ENCODE results near the gene APBB1. TPM values are rescaled to one million over a fixed set of nuclear protein-coding genes. Genes with fewer than 3 reads are reported as not detected.

The APBB1 gene
- polyA plus RNA-seq, 1 donor from 2014 or later = 283 TPM

- Histone ChIP-seq H3K4me3 (ENCODE audit: low read length) (peak within 1 kb of the TSS; percentile 77), H3K27me3 (ENCODE audit: insufficient read depth, low read depth, low read length) (no peaks in the 10 kb centered on the region), H3K9me3 (ENCODE audit: low read length) (no peaks in the 10 kb centered on the region), H3K79me2 (replicated peaks; ENCODE audit: insufficient read depth, low read length) (peaks cover 7% of the 10 kb centered on the region), H3K36me3 (ENCODE audit: insufficient read depth, low read length) (no peaks in the 10 kb centered on the region), H3K9me2 (ENCODE audit: insufficient read depth, low read length) (no peaks in the 10 kb centered on the region), H4K20me1 (ENCODE audit: insufficient read depth) (no peaks in the 10 kb centered on the region), H3K27ac (ENCODE audit: low read length) (peak within 1 kb of the TSS; percentile 90), H3F3A (ENCODE audit: insufficient read depth, low read length, poor library complexity, severe bottlenecking) (no peaks in the 10 kb centered on the region), H2AFZ (ENCODE audit: low read depth, low read length) (peak within 1 kb of the TSS; percentile 57), H3K4me2 (ENCODE audit: low read length) (peak within 1 kb of the TSS; percentile 69), H3K9ac (ENCODE audit: low read length) (peak within 1 kb of the TSS; percentile 93)
- peak; percentile 88 for TF ChIP-seq MXI1 (conservative IDR thresholded peaks at IDR 0.05; ENCODE audit: poor library complexity, severe bottlenecking)
- TF ChIP-seq SMC3 (conservative IDR thresholded peaks at IDR 0.05; ENCODE audit: poor library complexity) = peak; percentile 30
- TF ChIP-seq POLR2AphosphoS5 (IDR thresholded peaks at IDR 0.05) = peak; percentile 85
- TF ChIP-seq, protein P1, sequence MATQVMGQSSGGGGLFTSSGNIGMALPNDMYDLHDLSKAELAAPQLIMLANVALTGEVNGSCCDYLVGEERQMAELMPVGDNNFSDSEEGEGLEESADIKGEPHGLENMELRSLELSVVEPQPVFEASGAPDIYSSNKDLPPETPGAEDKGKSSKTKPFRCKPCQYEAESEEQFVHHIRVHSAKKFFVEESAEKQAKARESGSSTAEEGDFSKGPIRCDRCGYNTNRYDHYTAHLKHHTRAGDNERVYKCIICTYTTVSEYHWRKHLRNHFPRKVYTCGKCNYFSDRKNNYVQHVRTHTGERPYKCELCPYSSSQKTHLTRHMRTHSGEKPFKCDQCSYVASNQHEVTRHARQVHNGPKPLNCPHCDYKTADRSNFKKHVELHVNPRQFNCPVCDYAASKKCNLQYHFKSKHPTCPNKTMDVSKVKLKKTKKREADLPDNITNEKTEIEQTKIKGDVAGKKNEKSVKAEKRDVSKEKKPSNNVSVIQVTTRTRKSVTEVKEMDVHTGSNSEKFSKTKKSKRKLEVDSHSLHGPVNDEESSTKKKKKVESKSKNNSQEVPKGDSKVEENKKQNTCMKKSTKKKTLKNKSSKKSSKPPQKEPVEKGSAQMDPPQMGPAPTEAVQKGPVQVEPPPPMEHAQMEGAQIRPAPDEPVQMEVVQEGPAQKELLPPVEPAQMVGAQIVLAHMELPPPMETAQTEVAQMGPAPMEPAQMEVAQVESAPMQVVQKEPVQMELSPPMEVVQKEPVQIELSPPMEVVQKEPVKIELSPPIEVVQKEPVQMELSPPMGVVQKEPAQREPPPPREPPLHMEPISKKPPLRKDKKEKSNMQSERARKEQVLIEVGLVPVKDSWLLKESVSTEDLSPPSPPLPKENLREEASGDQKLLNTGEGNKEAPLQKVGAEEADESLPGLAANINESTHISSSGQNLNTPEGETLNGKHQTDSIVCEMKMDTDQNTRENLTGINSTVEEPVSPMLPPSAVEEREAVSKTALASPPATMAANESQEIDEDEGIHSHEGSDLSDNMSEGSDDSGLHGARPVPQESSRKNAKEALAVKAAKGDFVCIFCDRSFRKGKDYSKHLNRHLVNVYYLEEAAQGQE (IDR thresholded peaks at IDR 0.05; ENCODE audit: borderline replicate concordance) = peak; percentile 89
- TF ChIP-seq TAF1 (IDR thresholded peaks at IDR 0.05; ENCODE audit: low read depth) = peak; percentile 71
- TF ChIP-seq, protein P2, sequence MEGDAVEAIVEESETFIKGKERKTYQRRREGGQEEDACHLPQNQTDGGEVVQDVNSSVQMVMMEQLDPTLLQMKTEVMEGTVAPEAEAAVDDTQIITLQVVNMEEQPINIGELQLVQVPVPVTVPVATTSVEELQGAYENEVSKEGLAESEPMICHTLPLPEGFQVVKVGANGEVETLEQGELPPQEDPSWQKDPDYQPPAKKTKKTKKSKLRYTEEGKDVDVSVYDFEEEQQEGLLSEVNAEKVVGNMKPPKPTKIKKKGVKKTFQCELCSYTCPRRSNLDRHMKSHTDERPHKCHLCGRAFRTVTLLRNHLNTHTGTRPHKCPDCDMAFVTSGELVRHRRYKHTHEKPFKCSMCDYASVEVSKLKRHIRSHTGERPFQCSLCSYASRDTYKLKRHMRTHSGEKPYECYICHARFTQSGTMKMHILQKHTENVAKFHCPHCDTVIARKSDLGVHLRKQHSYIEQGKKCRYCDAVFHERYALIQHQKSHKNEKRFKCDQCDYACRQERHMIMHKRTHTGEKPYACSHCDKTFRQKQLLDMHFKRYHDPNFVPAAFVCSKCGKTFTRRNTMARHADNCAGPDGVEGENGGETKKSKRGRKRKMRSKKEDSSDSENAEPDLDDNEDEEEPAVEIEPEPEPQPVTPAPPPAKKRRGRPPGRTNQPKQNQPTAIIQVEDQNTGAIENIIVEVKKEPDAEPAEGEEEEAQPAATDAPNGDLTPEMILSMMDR (IDR thresholded peaks at IDR 0.05; ENCODE audit: poor library complexity, severe bottlenecking) = no peak
- TF ChIP-seq EZH2 (IDR thresholded peaks at IDR 0.05; ENCODE audit: borderline replicate concordance, insufficient read depth, low read length, poor library complexity, severe bottlenecking) = no peak
- TF ChIP-seq RAD21 (conservative IDR thresholded peaks at IDR 0.05) = peak; percentile 34
- peak; percentile 82 for TF ChIP-seq EP300 (conservative IDR thresholded peaks at IDR 0.05; ENCODE audit: poor library complexity, severe bottlenecking)
Observed at GRCh38 chr11:6389905-6390717, 28.8 kb downstream of the APBB1 start, which contains the start of gene SMPD1. Gene SMPD1 (plus strand): TSS chr11:6390474. CDS start chr11:6390599, 125 bp downstream.

GRCh38 chr11:6388748-6389147 lies 30.1 kb downstream of the APBB1 start:
- peaks cover 7% of the 10 kb centered on the region for H3K79me2 ChIP-seq (replicated peaks; ENCODE audit: insufficient read depth, low read length)

More at GRCh38 chr11:6388748-6389147, 30.1 kb downstream of the APBB1 start:
- TF ChIP-seq TAF1 (IDR thresholded peaks at IDR 0.05; ENCODE audit: low read depth) (no peak), EP300 (conservative IDR thresholded peaks at IDR 0.05; ENCODE audit: poor library complexity, severe bottlenecking) (no peak), RAD21 (conservative IDR thresholded peaks at IDR 0.05) (no peak), MXI1 (conservative IDR thresholded peaks at IDR 0.05; ENCODE audit: poor library complexity, severe bottlenecking) (no peak), POLR2AphosphoS5 (IDR thresholded peaks at IDR 0.05) (no peak), SMC3 (conservative IDR thresholded peaks at IDR 0.05; ENCODE audit: poor library complexity) (no peak), EZH2 (IDR thresholded peaks at IDR 0.05; ENCODE audit: borderline replicate concordance, insufficient read depth, low read length, poor library complexity, severe bottlenecking) (no peak)
- TF ChIP-seq, protein P2 (IDR thresholded peaks at IDR 0.05; ENCODE audit: poor library complexity, severe bottlenecking) = no peak
- TF ChIP-seq, protein P1 (IDR thresholded peaks at IDR 0.05; ENCODE audit: borderline replicate concordance) = no peak
- Histone ChIP-seq H3K9me2 (ENCODE audit: insufficient read depth, low read length) (no peaks in the 10 kb centered on the region), H3K27me3 (ENCODE audit: insufficient read depth, low read depth, low read length) (no peaks in the 10 kb centered on the region), H3F3A (ENCODE audit: insufficient read depth, low read length, poor library complexity, severe bottlenecking) (no peaks in the 10 kb centered on the region), H3K27ac (ENCODE audit: low read length) (no peak overlapping the region), H3K9ac (ENCODE audit: low read length) (no peak overlapping the region), H3K4me3 (ENCODE audit: low read length) (peak overlapping the region; percentile 77), H2AFZ (ENCODE audit: low read depth, low read length) (no peak overlapping the region), H3K4me2 (ENCODE audit: low read length) (no peak overlapping the region), H4K20me1 (ENCODE audit: insufficient read depth) (no peaks in the 10 kb centered on the region), H3K9me3 (ENCODE audit: low read length) (no peaks in the 10 kb centered on the region), H3K36me3 (ENCODE audit: insufficient read depth, low read length) (no peaks in the 10 kb centered on the region)

Data from neural cell (in vitro differentiated cells).